B cell (primary cell): ENCODE measurements around the gene GNB2.

Experiments used
- CTCF ChIP-seq: fragments of 200-600 bp; IDR thresholded peaks from one replicate; pipeline ENCODE4 v1.8.0; 2022; ENCODE audit warnings: antibody characterized with exemption, mild to moderate bottlenecking
- EZH2 ChIP-seq: IDR thresholded peaks from 2 replicates; pipeline ENCODE4 v1.6.1; 2012; ENCODE audit warnings: borderline replicate concordance, low read depth, mild to moderate bottlenecking, moderate library complexity, low read length; ENCODE audit not compliant: insufficient read depth, poor library complexity, severe bottlenecking

DNA sequence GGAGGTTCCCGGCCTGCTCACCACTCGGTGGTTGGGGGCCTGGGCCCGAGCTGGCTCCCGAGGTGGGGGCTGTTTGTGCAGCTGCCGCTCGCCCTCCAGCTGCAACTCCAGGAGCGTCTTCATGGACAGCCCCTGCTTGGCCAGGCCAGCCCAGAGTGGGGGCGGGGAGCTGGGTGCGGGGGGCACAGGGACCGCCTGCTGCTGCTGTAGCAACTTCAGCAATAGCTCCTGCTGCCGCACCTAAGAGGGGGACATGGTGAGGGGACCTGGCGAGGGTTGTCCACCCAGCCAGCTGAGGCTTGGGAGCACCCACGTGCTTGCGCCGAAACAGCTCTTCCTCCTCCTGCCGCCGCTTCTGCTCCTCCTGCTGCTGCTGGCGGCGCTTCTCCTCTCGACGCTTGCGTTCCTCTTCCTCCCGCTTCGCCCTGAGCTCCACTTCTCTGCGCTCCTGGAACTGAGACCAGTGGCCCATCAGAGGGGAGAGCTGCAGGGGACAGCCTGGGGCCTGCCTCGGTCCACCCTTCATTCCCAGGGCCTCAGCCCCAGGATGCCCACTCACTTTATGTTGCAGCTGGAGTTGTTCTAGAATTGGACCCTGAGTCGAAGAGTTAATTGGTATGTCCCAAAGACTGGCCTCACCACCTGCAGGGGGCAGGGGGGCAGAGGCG is 9.6 kb downstream of the GNB2 start:
- no peak for TF ChIP-seq CTCF
- TF ChIP-seq EZH2, result no peak
